Activated naive CD4-positive, alpha-beta T cell treated with anti-CD3 and anti-CD28 coated beads, Interleukin-2, amount 10 ng/mL, durations not matched to agents 5 hours and 36 hours (primary cell): ENCODE data around the gene PRKN. TPM values are rescaled to one million over a fixed set of nuclear protein-coding genes. Genes with fewer than 3 reads are reported as not detected.

Experiments used
- total RNA-seq, 2 experiments: library from RNA; stranded (reverse); gene quantifications; one replicate each; pipeline ENCODE4 v1.2.3, GENCODE V29; 2021

Gene PRKN
- under 1 TPM; 0.25 to 0.31 TPM for total RNA-seq

GRCh38 chr6:162727322-162728182, at the start of gene PRKN, which contains the start of gene PACRG:
PRKN (minus strand) TSS chr6:162727766.
PACRG (plus strand) TSS chr6:162727974.

Other genes with a start within 250 kb of the PRKN start
- under 1 TPM in 1 of 2 experiments, not detected in 1; 0.76 TPM for gene PACRG, start 208 bp upstream of the PRKN start, total RNA-seq